GM18951 (cell line): ENCODE measurements around the gene MATN3.
"Not testable (repeated sequence)": the region's sequence is repeated elsewhere in the genome, so short reads cannot be mapped to it uniquely, and the experiment has no call there.

ENCODE experiments used
- POLR2A ChIP-seq: IDR thresholded peaks from 4 replicates; pipeline ENCODE4 v1.6.1; 2011; ENCODE audit warnings: mild to moderate bottlenecking; ENCODE audit not compliant: insufficient read length, insufficient read depth; ENCODE audit errors: extremely low read depth
- in situ Hi-C: fragments of 300-500 bp; cut with MboI; formaldehyde crosslinking; loops from one replicate; pipeline ENCODE4 v1.12.0; 2022; ENCODE audit warnings: low sequenced_read_pairs, mixed read lengths, inconsistent platforms; ENCODE audit not compliant: unreplicated experiment

MATN3 gene

GRCh38 chr2:20049637-20050036 lies 37.2 kb upstream of the MATN3 start:
- in situ Hi-C loops = no loop called here
- TF ChIP-seq POLR2A = no peak

- in situ Hi-C loops = no loop called here
- no peak for TF ChIP-seq POLR2A
These were observed 36.3 kb upstream of the MATN3 start for GRCh38 chr2:20048488-20049448.

- in situ Hi-C loops = not testable (repeated sequence)
These were observed 33.3 kb upstream of the MATN3 start for GRCh38 chr2:20045712-20046292.

GRCh38 chr2:20044778-20045177 lies 32.3 kb upstream of the MATN3 start:
- TF ChIP-seq POLR2A = no peak
- in situ Hi-C loops = no loop called here

- in situ Hi-C loops = no loop called here
- TF ChIP-seq POLR2A = no peak
These were observed 30.1 kb upstream of the MATN3 start for GRCh38 chr2:20042531-20042930.

- TF ChIP-seq POLR2A = no peak
- in situ Hi-C loops = no loop called here
These were observed 28.2 kb upstream of the MATN3 start for GRCh38 chr2:20040489-20041172.

GRCh38 chr2:20037660-20038059 lies 25.2 kb upstream of the MATN3 start:
- in situ Hi-C loops = no loop called here
- TF ChIP-seq POLR2A = no peak

GRCh38 chr2:20035955-20036666 lies 23.6 kb upstream of the MATN3 start:
- TF ChIP-seq POLR2A = no peak
- in situ Hi-C loops = no loop called here

GRCh38 chr2:20034821-20035220 lies 22.4 kb upstream of the MATN3 start:
- in situ Hi-C loops = no loop called here

GRCh38 chr2:20034218-20034617 lies 21.8 kb upstream of the MATN3 start:
- TF ChIP-seq POLR2A = no peak
- in situ Hi-C loops = no loop called here

More at GRCh38 chr2:20034821-20035220, 22.4 kb upstream of the MATN3 start:
- no peak for TF ChIP-seq POLR2A

- in situ Hi-C loops = no loop called here
- TF ChIP-seq POLR2A = no peak
These were observed 20.9 kb upstream of the MATN3 start for GRCh38 chr2:20033322-20033721.

GRCh38 chr2:20030224-20030623 lies 17.8 kb upstream of the MATN3 start:
- in situ Hi-C loops = no loop called here
- TF ChIP-seq POLR2A = no peak
